Stimulated activated CD4-positive, alpha-beta T cell treated with anti-CD3 and anti-CD28 coated beads, Interleukin-2, amount 100 ng/mL, for 4 hours (primary cell): ENCODE results near the gene TGIF1.

Experiments used
- DNase-seq: peaks from one replicate; pipeline ENCODE4 v3.0.0-alpha.2; 2020; ENCODE audit warnings: low read depth

Gene TGIF1

DNA sequence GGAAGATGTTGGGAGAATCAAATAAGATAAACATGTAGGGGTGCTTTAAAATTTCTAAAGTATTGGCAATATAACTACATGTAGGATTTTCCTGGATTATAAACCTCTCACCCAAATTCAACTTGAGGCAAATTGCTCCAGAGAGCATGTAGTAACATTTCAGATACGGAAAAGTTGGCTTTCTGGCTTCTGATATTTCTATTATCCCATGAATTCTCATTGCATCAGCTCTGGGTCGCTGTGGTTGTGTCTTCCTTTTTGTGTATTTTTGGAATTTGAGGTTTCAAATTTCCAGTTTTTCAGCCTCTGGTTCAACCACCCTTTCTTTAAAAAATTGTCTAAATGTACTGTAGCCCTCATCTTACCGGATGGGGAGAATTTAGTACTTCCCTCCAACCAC, 32.3 kb downstream of the TGIF1 start:
- no peak for DNase-seq

DNA sequence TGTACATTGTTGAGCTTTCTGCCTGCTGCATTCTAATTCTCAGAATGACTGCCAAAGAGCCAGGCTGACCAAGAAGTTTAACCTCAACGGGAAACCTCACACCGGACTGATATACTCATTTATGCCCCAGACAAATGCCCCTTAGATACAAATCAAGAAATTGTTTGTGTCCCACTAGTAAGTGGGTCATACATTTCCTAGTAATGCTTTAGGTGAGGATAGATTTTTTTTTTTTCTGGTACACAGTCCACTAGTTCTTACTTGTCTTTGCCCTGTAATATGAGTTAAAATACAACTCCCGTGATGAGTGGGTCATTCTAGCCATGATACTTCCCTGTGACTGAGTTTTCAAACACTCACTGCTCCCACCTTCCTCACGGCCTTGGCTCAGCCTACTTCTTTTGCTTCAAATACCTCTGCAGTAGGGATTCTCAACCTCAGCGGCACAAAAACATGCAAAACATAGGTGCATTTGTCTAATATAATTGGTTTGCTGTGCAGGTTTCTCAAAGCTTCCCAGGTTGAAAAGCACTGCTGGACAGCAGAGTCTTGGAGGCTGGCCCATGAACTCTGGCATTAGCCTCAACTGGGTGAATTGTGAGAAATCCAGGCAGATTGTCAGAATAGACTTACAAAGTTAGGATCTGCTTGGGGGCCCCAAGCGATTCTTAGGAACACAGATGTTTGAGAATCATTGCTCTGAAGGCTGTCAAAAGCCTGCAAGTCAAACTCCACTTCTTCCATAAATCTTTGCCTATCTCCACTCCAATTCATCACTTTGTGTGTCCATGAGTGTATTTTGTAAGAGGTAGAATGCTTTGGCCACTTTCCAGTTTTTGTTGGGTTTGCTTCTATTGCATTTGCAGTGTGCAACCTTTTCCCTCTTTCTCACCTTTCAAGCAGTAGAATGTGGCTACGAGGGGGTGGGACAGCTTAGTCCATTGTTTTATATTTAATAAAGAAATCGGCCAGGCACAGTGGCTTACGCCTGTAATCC, 35.5 kb downstream of the TGIF1 start:
- DNase-seq, result no peak

DNA sequence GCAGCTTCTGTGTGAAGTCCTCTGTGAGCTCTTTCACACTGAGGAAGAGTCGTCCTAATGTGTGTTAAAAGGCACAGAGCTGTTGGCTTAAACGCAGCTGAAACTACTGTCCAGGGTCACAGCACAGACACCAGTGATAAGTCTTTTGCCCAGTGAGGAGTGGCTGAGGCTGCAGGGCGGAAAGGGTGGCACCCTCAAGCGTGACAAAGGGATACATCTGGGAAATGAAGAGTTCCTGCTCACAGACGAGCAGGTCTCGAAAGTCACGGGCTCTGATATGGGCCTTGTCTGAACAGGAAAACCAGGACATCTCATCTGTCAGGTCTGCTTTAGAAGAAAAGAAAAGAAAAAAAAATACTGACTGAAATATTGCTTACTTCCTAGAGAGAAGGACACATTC, 36.5 kb downstream of the TGIF1 start:
- DNase-seq, result no peak

DNA sequence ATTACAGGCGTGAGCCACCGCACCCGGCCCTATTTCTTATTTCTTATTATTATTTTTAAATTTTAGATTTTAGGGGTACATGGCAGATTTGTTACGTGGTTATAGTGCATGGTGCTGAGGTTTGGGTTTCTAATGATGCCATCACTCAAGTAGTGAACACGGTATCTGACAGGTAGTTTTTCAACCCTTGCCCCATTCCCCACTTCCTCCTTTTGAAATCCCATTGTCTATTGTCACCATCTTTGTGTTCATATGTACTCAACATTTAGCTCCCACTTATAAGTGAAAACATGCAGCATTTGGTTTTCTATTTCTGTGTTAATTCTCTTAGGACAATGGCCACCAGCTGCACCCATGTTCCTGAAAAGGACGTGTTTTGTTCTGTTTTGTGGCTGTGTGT, 39.5 kb downstream of the TGIF1 start:
- DNase-seq, result no peak

DNA sequence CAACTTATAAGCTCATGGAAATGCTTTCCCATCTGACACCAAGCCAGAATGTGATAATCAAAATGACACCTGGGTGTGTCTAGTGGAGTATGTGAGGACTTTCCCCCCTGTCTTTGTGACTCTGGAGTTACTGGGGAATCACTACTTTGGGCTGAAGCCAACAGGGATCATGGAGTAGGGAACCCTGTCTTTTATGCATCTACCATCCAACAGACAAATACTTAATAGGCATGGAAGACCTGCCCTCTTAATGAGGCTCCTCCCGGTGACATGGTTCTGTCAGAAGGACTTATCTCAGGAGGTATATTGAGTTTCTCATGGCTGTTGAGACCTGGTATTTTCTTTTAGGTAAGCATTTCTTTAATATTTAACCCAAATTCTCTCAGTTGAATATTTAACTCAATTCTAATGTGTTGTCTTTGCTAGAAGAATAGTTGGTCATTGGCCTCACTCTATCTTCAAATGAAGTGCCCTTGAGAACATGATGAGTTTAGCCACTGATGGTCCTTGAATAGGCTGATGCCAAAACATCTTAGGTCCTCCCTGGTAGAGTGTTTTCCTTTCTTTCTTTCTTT, 42.1 kb downstream of the TGIF1 start:
- no peak for DNase-seq

DNA sequence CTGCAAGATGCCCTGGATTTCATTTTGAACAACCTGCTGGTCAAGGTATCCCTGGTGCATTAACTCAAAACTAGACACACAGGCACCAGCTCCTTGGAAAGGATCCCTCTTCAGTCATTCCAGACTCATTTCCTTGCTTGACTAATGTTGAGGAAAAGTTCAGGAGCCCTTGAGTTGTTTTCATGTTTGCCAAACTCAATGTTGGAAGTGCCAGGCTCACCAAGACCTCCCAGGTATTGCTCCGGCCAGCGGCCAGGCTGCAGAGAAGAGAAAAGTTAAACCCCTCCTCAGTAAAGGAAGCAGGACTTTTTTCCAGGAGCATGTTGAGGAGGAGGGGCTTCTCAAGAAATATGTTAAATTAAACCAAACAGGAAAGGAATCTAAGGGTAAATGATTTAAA, 42.7 kb downstream of the TGIF1 start:
- DNase-seq, result no peak

DNA sequence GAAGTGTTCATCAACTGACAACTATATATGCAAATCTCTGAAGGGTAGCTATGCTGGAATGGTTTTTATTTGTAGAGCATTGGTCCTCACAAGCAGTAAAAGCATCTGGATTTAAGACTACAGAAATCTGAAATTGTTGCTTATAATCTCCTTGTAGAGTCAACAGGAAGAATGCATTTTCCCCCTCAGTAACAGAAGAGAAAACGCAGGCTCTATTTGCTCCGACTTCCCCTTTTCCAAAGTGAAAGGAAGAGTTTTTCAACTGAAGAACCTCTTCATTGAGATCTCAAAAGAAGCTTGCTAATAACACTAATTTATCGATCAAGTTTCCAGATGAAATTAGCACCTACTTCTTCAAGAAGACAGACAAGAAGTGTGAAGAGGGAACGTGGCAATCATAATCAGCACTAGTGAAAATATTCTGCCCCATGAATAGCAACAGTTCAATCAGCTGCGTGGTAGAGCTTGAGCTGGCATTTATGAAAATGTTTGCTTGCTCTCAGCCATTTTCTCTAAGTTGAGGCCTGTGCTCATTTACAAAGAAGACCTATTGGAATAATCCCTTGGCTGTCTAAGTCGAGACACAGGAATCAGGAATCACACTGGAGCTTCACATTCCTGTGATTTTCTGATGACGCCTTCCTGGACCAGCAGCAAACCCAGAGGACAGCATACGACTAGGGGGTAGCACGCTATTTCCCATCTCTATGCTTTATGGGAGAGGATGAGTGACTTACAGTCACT, 43.7 kb downstream of the TGIF1 start:
- DNase-seq, result no peak

DNA sequence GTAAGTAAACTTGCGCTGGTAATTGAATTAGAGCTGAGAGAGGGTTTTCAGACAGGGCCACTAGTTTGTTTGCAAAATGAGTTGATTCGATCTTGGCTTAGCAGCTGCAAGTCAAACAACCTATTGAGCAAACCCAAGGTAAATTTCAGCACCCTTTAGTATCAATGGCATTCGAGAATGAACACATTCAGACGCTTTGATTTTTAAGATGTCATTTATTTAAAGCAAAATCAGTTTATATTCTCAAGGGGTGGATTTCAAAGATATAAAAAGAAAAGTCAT, 44.2 kb downstream of the TGIF1 start:
- no peak for DNase-seq

DNA sequence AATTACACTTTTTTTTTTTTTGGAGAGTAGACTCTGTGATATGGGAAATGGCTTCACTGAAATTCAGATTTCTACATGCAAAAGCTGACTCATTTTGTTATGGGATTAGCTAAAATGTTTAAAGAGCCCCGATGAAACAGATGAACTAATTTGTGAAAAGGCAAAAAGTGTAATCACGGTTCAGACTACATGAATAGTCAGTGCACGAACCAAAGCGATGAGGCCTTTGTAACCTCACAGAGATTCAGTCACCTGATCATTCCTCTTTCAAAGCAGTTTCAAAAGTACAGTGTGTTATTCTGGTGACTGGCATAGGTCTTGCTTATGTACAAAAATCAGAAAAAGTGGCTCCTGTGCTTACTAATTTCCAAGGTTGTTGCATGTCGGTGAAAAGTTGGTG, 44.6 kb downstream of the TGIF1 start:
- DNase-seq, result no peak

DNA sequence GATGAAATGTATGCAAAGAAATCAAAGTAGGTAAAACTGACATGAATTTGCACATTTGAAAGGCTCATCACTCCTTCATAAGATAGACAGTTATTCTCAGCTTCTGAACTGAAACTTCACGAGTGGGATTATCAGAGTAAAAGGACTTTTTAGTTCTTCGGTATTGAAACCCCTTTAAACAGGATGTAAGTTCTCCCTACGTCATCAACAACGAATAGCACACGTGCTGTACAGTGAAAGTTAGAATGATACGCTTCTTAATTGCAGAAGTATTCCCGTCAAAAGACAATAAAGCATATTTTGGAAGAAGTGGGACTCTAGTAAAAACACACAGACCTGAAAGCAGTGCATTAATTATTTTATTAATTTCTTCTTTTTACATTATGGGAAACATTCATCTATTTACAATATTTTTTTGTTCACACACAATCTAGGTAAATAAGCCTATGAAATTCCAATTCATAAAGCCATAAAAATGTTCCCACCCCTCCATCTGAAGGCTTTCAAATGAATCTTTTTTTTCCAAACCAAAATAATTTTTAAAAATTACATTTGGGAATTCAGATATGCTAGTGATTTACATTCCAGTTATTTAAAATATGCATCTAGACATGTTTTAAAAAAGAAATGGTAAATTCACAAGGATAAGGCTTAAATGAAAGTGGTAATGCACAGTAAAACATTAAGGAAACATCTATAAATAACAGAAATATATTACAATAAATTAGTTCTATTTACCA, 45.9 kb downstream of the TGIF1 start:
- no peak for DNase-seq

DNA sequence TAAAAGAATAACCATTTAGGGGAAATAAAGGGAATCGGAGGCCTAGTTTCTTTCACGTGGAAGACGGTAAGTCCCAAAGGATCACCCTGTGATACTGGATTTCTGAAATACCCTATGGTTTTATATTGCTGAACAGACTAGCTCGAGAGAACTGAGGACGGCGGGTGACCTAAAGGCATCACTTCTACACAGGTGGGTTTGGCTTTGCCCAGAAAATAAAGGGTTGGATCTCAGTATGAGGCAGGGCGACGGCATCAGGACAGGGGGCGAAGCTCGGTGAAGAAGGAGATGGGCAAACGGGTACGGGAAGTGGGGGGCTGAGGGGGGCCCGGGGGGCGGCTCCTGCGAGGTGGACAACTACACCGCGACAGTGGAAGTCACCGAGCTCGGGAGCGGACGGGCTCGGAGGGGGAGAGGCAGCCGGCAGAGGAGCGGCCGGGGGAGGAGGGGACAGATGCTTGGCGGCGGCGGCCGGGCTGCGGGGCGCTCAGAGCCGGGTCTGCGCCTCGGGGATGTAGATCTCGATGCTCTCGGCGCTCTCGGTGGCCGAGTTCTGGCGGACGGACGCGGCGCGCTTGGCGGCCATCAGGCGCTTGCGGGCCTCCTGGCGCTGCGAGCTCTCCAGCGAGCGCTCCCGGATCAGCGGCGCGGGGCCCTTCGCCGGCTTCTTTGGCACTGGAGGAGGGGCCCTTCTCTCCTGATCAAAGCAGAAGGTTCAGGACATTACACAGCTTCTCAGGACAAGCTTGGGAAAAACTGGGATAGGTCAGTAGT, 48.9 kb downstream of the TGIF1 start:
- DNase-seq, result no peak

DNA sequence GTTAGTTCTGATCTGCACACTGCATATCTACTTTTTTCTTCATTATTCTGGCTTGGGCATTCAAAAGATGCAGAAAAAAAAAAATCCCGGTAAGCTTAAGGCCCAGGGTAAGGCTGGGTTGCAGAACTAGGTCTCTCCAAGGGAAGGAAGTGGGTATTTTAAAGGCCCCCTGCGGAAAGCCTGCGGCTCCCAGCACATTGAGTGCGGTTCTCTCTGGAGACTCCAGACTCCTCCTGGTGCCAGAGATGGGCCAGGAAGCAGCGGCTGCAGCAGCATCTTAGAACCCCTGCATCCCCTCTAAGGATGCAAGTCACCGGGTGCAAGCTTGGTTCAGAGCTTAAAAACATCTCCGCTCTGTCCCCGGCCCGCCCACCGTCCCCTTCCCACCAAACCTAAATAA, 49.5 kb downstream of the TGIF1 start:
- DNase-seq, result no peak

DNA sequence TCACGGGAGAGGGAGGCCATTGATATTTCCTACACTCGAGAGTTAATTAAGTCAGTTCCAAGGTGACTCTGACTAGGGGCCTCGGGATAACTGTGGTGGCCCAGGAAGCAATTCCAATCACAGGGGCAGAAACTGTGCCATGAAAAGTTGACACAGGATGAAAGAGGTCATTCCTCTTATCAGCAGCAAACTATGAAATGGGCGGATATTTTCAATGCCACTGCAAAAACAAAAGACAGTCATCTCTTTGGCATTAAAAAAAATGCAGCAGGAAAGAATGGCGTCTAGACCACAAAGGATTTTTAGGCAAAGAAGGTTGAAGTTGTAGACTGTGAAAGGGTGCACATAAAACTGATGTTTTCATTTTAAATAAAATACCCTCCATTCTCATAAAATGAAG, 50.0 kb downstream of the TGIF1 start:
- DNase-seq, result no peak

DNA sequence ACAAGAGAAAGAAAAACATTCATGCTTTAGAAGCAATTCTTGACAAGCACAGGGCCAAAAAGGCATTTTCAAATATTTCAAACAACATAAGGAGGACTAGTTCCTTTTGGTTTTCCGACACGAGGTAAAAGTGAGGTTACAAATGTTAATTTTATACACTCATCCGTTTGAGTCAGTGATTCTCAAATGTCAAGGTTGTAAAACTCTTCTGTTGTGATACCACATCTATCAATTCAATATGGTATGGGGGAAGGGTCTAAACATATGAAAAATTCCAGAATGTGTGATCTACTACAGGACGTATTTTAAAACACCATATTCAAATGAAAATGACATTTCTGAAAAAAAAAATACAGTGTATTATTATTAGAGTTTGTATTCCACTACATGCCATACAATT, 52.7 kb downstream of the TGIF1 start:
- no peak for DNase-seq

DNA sequence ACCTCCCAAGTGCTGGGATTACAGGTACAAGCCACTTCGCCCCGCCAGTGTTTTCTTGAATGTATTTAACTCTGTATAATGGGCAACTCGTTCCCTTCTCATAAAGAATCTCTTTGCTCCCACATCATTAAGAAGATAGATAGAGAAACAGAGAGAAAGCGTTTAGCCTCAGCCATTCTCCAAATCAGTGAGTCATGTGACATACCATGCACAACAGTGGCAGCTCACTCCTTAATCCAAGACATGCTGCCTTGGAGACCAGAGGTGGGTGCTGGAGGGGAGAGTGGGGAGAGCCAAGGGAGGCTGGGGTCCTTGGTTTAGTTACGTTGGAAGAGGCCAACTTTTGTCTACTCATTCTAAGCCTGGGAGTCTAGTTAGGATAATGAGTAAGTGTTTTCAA, 54.7 kb downstream of the TGIF1 start:
- DNase-seq, result no peak

DNA sequence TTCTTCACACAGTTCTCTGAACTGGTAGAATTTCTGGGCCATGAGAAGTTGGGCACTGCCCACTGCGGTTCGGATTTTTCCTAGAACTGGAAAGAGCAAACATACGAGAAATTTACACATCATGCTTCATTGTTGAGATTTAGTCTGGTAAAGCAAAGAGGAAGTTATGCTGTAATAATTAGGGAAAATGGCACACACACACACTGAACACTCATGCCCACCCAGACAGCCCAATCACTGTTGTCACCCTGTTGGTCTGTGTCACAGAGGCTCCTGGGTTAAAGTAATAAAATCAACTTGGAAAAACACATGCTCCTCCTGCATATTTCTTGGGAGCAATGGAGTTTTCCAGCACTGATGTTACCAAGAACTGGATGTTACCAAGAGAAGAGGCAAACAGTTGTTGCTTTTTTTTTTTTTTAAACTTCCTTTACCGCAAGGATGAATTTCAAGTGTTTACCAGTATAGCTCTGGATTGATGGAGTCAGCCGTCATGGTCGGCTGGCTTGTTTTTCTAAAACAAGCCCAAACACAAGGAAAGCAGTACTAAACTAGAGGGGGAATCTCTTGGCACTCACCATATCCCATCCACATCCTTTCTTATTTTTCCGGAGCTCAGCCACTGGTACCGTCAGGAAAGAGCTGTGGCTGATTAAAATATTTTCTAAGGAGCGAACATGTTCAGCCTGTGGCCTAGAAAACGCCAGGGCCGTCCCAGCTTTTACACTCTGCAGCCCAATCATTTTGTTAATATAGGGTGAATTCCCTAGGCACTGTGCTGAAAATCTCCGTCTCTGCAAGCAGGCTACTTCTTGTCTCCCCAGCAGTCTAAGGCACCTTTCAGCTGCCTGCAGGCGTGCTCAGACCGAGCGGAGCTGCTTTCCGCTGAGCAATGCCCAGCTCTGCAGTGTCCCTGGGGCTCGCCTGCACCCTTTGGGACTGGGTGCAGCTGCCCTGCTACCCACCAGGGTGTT, 58.9 kb downstream of the TGIF1 start:
- DNase-seq, result no peak
